Measurements from ENCODE around the gene CHFR. TPM values are rescaled to one million over a fixed set of nuclear protein-coding genes. Genes with fewer than 3 reads are reported as not detected.
"Not testable (repeated sequence)": the region's sequence is repeated elsewhere in the genome, so short reads cannot be mapped to it uniquely, and the experiment has no call there.

The CHFR gene, protein sequence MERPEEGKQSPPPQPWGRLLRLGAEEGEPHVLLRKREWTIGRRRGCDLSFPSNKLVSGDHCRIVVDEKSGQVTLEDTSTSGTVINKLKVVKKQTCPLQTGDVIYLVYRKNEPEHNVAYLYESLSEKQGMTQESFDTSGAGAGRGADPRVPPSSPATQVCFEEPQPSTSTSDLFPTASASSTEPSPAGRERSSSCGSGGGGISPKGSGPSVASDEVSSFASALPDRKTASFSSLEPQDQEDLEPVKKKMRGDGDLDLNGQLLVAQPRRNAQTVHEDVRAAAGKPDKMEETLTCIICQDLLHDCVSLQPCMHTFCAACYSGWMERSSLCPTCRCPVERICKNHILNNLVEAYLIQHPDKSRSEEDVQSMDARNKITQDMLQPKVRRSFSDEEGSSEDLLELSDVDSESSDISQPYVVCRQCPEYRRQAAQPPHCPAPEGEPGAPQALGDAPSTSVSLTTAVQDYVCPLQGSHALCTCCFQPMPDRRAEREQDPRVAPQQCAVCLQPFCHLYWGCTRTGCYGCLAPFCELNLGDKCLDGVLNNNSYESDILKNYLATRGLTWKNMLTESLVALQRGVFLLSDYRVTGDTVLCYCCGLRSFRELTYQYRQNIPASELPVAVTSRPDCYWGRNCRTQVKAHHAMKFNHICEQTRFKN
- polyA plus RNA-seq (2012; ENCODE audit: insufficient read depth, insufficient read length, low read depth) = 67.5 TPM

DNA sequence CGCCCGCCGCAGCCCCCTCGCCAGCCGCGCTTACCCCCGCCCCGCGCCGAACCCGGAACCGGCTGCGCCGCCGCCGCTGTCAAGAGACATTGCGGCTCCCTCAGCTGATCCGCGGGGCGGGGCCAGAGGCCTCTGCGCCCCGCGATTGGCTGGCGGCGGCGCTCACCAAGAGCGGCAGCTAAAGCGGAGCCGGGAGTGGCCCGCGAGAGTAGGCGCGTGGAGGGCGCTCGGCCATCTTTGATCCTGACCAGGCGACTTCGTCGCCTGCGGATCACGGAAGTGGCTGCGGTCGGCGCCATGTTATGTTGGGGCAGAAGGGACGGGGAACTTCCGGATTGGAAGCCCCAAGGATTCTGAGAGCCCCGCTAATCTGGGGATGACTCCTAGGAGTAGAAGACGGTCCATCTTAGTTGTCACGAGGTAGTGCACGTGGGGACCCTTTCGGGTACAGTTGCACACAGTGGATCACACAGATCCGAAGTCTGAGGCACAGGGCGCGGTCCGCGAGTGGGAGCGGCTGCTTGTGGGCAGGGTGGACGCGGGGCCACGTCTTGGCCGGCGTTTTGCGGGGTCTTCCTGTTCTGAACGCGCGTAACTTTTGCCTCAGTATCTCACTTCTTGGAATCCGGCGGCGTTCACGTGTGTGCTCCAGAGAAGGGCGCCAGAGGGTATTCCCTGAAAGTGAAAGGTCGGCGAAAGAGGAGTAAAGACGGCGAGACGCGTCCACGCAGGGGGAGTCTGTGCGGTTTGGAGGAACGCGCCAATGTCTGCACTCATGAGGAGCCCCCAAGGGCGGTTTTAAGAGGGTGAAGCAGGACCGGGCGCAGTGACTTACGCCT lies at the start of gene CHFR:
TSS of gene CHFR (minus strand) at position 93 of the 839 bp plus-strand sequence. CDS start 277 bp downstream, outside the sequence.
- TF ChIP-seq, protein P1, sequence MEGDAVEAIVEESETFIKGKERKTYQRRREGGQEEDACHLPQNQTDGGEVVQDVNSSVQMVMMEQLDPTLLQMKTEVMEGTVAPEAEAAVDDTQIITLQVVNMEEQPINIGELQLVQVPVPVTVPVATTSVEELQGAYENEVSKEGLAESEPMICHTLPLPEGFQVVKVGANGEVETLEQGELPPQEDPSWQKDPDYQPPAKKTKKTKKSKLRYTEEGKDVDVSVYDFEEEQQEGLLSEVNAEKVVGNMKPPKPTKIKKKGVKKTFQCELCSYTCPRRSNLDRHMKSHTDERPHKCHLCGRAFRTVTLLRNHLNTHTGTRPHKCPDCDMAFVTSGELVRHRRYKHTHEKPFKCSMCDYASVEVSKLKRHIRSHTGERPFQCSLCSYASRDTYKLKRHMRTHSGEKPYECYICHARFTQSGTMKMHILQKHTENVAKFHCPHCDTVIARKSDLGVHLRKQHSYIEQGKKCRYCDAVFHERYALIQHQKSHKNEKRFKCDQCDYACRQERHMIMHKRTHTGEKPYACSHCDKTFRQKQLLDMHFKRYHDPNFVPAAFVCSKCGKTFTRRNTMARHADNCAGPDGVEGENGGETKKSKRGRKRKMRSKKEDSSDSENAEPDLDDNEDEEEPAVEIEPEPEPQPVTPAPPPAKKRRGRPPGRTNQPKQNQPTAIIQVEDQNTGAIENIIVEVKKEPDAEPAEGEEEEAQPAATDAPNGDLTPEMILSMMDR (IDR thresholded peaks at IDR 0.05; ENCODE audit: low read depth, low read length) = no peak
- DNase-seq = peak; percentile 97
- Histone ChIP-seq H3K4me1 (no peaks in the 10 kb centered on the region), H3K36me3 (peaks cover 16% of the 10 kb centered on the region), H3K4me3 (ENCODE audit: low read depth, low read length) (peak within 1 kb of the TSS; percentile 83), H3K9me3 (no peaks in the 10 kb centered on the region; the same call in 1 of the 2 replicates), H3K27me3 (no peaks in the 10 kb centered on the region)

DNA sequence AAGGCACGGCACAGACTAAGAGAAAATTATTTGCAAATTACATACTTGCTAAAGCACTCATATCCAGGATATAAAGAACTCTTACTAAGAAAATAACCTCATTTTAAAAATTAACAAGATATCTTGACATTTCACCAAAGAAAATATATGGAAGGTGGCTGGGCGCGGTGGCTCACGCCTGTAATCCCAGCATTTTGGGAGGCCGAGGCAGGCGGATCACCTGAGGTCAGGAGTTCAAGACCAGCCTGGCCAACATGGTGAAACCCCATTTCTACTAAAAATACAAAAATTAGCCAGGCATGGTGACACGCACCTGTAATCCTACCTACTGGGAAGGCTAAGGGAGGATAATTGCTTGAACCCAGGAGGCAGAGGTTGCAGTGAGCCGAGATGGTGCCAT lies 49.5 kb upstream of the CHFR start:
- peaks cover 13% of the 10 kb centered on the region for H3K36me3 ChIP-seq
- not testable (repeated sequence) for DNase-seq; H3K27me3 ChIP-seq; H3K9me3 ChIP-seq; H3K4me1 ChIP-seq; H3K4me3 ChIP-seq (ENCODE audit: low read depth, low read length)

DNA sequence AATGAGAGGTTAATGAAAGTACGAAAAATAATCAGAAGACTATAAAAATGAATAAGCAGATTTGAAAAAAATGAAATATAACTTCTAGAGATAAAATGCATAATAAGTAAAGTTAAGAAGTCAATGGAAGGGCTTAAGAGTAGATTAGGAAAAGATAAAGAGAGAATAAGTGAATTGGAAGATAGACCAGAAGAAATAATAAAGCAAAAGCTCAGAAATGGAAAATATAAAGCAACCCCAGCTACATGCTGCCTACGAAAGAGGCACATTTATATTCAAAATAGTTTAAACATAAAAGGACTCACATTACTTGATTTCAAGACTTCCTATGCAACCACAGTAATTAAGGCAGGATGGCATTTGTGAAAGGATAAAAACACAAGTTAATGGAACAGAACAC lies 48.8 kb upstream of the CHFR start:
- no peak for DNase-seq
- Histone ChIP-seq H3K36me3 (peaks cover 9% of the 10 kb centered on the region), H3K4me3 (ENCODE audit: low read depth, low read length) (no peak overlapping the region), H3K9me3 (peaks cover 3% of the 10 kb centered on the region), H3K27me3 (no peaks in the 10 kb centered on the region), H3K4me1 (no peaks in the 10 kb centered on the region)
- TF ChIP-seq, protein P1 (IDR thresholded peaks at IDR 0.05; ENCODE audit: low read depth, low read length) = no peak

DNA sequence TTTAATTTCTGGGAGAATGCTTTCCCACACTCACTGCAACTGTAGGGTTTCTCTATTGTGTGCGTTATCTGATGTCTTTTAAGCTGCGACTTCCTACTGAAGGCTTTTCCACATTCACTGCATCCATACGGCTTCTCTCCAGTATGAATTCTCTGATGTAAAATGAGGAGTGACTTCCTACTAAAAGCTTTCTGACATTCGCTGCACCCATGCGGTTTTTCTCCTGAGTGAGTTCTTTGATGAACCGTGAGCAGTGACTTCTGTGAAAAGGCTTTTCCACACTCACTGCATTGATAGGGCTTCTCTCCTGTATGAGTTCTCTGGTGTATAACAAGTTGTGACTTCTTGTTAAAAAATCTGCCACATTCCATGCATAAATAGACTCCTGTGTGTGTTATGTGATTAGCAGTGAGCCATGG lies 39.0 kb upstream of the CHFR start:
- no peak overlapping the region for H3K4me3 ChIP-seq (ENCODE audit: low read depth, low read length)
- H3K36me3 ChIP-seq = peaks cover 3% of the 10 kb centered on the region
- no peaks in the 10 kb centered on the region for H3K27me3 ChIP-seq
- no peaks in the 10 kb centered on the region for H3K4me1 ChIP-seq
- TF ChIP-seq, protein P1 (IDR thresholded peaks at IDR 0.05; ENCODE audit: low read depth, low read length) = no peak
- no peak for DNase-seq
- peaks cover 16% of the 10 kb centered on the region for H3K9me3 ChIP-seq

DNA sequence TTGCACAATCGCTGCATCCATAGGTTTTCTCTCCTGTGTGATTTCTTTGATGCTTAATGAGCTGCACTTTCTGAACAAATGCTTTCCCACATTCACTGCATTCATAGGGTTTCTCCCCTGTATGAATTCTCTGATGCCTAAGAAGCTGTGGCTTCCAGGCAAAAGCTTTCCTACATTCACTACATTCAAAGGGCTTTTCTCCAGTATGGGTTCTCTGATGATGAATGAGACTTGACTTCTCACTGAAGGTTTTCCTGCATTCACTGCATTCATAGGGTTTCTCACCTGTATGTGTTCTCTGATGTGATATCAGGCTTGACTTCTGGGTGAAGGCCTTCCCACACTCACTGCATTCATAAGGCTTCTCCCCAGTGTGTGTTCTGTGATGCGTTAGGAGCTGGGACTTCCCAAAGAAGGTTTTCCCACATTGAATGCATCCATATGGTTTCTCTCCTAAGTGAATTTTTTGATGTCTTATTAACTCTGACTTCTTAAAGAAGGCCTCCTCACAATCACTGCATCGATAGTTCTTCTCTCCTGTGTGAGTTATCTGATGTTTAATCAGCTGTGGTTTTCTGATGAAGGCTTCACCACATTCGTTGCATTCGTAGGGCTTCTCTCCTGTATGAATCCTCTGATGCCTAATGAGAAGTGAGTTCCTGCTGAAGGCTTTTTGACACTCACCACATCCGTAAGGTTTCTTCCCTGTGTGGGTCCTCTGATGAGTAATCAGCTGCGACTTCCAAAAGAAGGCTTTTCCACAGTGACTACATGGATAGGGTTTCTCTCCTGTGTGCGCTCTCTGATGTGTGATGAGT lies 38.4 kb upstream of the CHFR start:
- Histone ChIP-seq H3K4me1 (no peaks in the 10 kb centered on the region), H3K9me3 (peaks cover 16% of the 10 kb centered on the region), H3K36me3 (peaks cover 3% of the 10 kb centered on the region), H3K27me3 (no peaks in the 10 kb centered on the region), H3K4me3 (ENCODE audit: low read depth, low read length) (no peak overlapping the region)
- TF ChIP-seq, protein P1 (IDR thresholded peaks at IDR 0.05; ENCODE audit: low read depth, low read length) = no peak
- DNase-seq = no peak

Measured in BE2C (cell line).